Measurements from ENCODE around the gene COQ8B.
A peak's percentile ranks its signal among the peaks of the same experiment; 100 is the strongest.

Gene COQ8B

GRCh38 chr19:40690050-40690692, 26.5 kb downstream of the COQ8B start, which contains the start of gene NUMBL:
Gene NUMBL (minus strand): TSS chr19:40690651. CDS start chr19:40690483, 168 bp downstream.
- DNase-seq: no peak

- no peak for DNase-seq
Measured at GRCh38 chr19:40689339-40690049, 27.2 kb downstream of the COQ8B start.

GRCh38 chr19:40688987-40689338, 27.7 kb downstream of the COQ8B start:
- no peak for DNase-seq

GRCh38 chr19:40688309-40688708, 28.4 kb downstream of the COQ8B start:
- DNase-seq: no peak

GRCh38 chr19:40687525-40688016, 29.1 kb downstream of the COQ8B start:
- DNase-seq: peak; percentile 32

GRCh38 chr19:40686882-40687524, 29.7 kb downstream of the COQ8B start:
- no peak for DNase-seq

GRCh38 chr19:40685563-40685962, 31.1 kb downstream of the COQ8B start:
- DNase-seq: no peak

GRCh38 chr19:40685016-40685526, 31.6 kb downstream of the COQ8B start:
- DNase-seq: no peak

- no peak for DNase-seq
Measured at GRCh38 chr19:40684280-40684679, 32.4 kb downstream of the COQ8B start.

- DNase-seq: no peak
Measured at GRCh38 chr19:40683437-40683836, 33.2 kb downstream of the COQ8B start.

- DNase-seq: no peak
Measured at GRCh38 chr19:40682431-40682964, 34.2 kb downstream of the COQ8B start.

GRCh38 chr19:40681039-40681438, 35.6 kb downstream of the COQ8B start:
- no peak for DNase-seq

- DNase-seq: no peak
Measured at GRCh38 chr19:40677156-40677555, 39.5 kb downstream of the COQ8B start.

GRCh38 chr19:40674291-40674690, 42.4 kb downstream of the COQ8B start:
- DNase-seq: no peak

GRCh38 chr19:40673397-40673796, 43.3 kb downstream of the COQ8B start:
- no peak for DNase-seq

GRCh38 chr19:40672573-40673299, 44.0 kb downstream of the COQ8B start:
- no peak for DNase-seq

GRCh38 chr19:40672038-40672437, 44.6 kb downstream of the COQ8B start:
- no peak for DNase-seq

GRCh38 chr19:40671404-40671803, 45.3 kb downstream of the COQ8B start:
- DNase-seq: no peak

- DNase-seq: no peak
Measured at GRCh38 chr19:40668991-40669614, 47.6 kb downstream of the COQ8B start.

GRCh38 chr19:40667602-40668001, 49.1 kb downstream of the COQ8B start:
- DNase-seq: no peak

- DNase-seq: no peak
Measured at GRCh38 chr19:40666803-40667438, 49.8 kb downstream of the COQ8B start.
